ENCODE measurements around the gene MYH6. TPM values are rescaled to one million over a fixed set of nuclear protein-coding genes. Genes with fewer than 3 reads are reported as not detected.
"Not testable (repeated sequence)": the region's sequence is repeated elsewhere in the genome, so short reads cannot be mapped to it uniquely, and the experiment has no call there.

MYH6 gene
- total RNA-seq, 6 donors from 2014 or later: not detected

DNA sequence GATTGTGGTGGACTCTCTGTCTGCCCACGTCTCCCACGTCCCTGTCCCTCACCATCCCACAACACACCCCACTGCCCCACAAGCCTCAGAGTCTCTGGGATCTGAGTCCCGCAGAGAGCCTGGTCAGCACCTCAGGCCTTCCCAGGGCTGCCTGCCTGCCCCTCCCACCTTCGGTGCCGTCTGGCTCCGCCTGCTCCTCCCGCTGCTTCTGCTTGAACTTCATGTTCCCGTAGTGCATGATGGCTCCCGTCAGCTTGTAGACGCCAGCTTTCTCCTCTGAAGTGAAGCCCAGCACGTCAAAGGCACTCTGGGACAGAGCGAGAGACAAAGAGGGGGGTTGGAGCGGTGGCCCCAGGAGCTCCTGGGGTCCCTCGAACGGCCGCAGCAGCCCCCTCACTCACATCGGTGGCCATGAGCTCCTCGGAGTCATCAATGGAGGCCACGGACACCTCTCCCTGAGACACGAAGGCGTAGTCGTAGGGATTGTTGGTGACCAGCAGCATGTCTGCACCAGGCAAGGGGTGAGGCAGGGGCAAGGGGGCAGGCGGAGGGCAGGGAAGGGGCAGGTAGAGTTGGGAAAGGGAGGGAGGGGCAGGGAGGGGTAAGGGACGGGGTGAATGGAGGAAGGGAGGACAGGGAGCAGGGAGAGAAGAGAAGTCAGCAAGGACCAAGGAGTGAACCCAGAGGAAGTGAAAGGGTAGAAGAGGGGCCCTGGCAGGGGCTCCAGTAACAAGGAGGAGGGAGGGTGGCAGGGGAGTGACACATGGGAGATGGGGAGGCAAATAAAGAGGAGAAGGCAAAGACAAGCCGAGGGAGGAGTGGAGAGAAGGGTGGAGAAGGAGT, 5.6 kb downstream of the MYH6 start:
- TF ChIP-seq, protein P1, sequence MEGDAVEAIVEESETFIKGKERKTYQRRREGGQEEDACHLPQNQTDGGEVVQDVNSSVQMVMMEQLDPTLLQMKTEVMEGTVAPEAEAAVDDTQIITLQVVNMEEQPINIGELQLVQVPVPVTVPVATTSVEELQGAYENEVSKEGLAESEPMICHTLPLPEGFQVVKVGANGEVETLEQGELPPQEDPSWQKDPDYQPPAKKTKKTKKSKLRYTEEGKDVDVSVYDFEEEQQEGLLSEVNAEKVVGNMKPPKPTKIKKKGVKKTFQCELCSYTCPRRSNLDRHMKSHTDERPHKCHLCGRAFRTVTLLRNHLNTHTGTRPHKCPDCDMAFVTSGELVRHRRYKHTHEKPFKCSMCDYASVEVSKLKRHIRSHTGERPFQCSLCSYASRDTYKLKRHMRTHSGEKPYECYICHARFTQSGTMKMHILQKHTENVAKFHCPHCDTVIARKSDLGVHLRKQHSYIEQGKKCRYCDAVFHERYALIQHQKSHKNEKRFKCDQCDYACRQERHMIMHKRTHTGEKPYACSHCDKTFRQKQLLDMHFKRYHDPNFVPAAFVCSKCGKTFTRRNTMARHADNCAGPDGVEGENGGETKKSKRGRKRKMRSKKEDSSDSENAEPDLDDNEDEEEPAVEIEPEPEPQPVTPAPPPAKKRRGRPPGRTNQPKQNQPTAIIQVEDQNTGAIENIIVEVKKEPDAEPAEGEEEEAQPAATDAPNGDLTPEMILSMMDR (IDR thresholded peaks at IDR 0.05): no peak
- TF ChIP-seq POLR2AphosphoS5 (IDR thresholded peaks at IDR 0.05) (no peak), POLR2A (IDR thresholded peaks at IDR 0.05) (no peak), EP300 (IDR thresholded peaks at IDR 0.05) (no peak)
- no peak for DNase-seq
- no peak overlapping the region for H3K27ac ChIP-seq

GRCh38 chr14:23401291-23401690, 6.8 kb downstream of the MYH6 start:
- Histone ChIP-seq H3K9me3 (no peaks in the 10 kb centered on the region), H3K27me3 (no peaks in the 10 kb centered on the region), H3K36me3 (no peaks in the 10 kb centered on the region), H3K27ac (no peak overlapping the region), H3K4me3 (no peak overlapping the region), H3K4me1 (no peaks in the 10 kb centered on the region)
- TF ChIP-seq POLR2AphosphoS5 (IDR thresholded peaks at IDR 0.05) (no peak), EP300 (IDR thresholded peaks at IDR 0.05) (no peak), POLR2A (IDR thresholded peaks at IDR 0.05) (no peak)
- TF ChIP-seq, protein P1 (IDR thresholded peaks at IDR 0.05): no peak
- DNase-seq (no peak), ATAC-seq (ENCODE audit: low FRiP score in 2 of 2) (no peak)
- 59 to 76% methylated on average over 4 of the region's 4 CpGs for WGBS, 2 donors

More for the DNA sequence above, 5.6 kb downstream of the MYH6 start:
- no peaks in the 10 kb centered on the region for H3K27me3 ChIP-seq
- H3K4me1 ChIP-seq: no peaks in the 10 kb centered on the region
- WGBS, 2 donors: 57 to 71% methylated on average over 25 of the region's 25 CpGs
- no peak for ATAC-seq (ENCODE audit: low FRiP score in 2 of 2)
- H3K9me3 ChIP-seq: no peaks in the 10 kb centered on the region
- H3K36me3 ChIP-seq: no peaks in the 10 kb centered on the region
- H3K4me3 ChIP-seq: no peak overlapping the region

GRCh38 chr14:23400496-23401149, 7.5 kb downstream of the MYH6 start:
- not testable (repeated sequence) for H3K36me3 ChIP-seq; DNase-seq; H3K9me3 ChIP-seq; H3K4me1 ChIP-seq; H3K27ac ChIP-seq; H3K27me3 ChIP-seq; ATAC-seq (ENCODE audit: low FRiP score in 2 of 2); H3K4me3 ChIP-seq
- WGBS, 2 donors: 82 to 84% methylated on average over 15 to 16 of the region's 16 CpGs

DNA sequence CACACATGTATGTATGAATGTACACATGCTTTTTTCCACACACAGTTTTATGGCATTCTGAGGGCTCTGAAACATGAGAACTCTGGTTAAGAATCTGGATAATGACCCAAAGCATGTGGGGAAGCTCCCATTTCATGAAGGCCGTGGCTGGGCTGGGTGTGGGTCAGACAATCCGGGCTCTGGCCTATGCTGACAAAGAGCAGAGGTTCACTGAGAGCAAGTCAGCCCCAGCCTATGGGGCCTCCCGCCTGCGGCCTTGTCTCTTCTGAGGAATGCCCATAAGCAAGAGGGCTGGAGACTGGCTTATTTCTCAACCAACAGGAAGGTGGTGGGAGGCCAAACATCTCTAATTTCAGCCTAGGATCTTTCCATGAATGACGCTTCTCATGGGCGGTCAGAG, 8.5 kb downstream of the MYH6 start:
- H3K27ac ChIP-seq: no peak overlapping the region
- DNase-seq (no peak), ATAC-seq (ENCODE audit: low FRiP score in 2 of 2) (no peak)
- no peaks in the 10 kb centered on the region for H3K4me1 ChIP-seq
- TF ChIP-seq EP300 (IDR thresholded peaks at IDR 0.05): no peak
- TF ChIP-seq, protein P1 (IDR thresholded peaks at IDR 0.05): no peak
- TF ChIP-seq POLR2AphosphoS5 (IDR thresholded peaks at IDR 0.05): no peak
- no peak for TF ChIP-seq POLR2A (IDR thresholded peaks at IDR 0.05)
- H3K9me3 ChIP-seq: no peaks in the 10 kb centered on the region
- whole genome bisulfite sequencing, 2 donors: 79 to 96% methylated on average over 2 to 6 of the region's 6 CpGs
- H3K4me3 ChIP-seq: no peak overlapping the region
- no peaks in the 10 kb centered on the region for H3K36me3 ChIP-seq
- no peaks in the 10 kb centered on the region for H3K27me3 ChIP-seq

DNA sequence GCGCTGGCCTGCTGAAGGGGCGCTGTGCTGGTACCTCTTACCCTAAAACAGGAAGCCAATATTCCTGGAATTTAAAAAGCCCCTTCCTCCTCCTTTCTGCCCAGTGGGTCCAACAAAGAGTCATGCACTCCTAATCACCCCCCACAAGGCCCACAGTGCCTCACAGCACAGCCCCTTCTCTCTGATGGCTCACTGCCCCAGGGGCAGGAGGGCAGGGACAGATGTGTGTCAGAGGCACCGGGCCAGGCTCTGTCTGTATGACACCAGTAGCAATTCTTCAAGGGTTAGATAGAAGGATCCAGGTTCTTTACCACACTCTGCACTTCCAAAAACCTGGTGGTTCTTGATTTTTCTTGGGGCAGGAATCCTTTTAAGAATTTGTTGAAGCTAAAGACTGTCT, 8.9 kb downstream of the MYH6 start:
- no peaks in the 10 kb centered on the region for H3K27me3 ChIP-seq
- ATAC-seq (ENCODE audit: low FRiP score in 2 of 2) (no peak), DNase-seq (no peak)
- no peaks in the 10 kb centered on the region for H3K9me3 ChIP-seq
- no peaks in the 10 kb centered on the region for H3K36me3 ChIP-seq
- H3K4me3 ChIP-seq: no peak overlapping the region
- H3K4me1 ChIP-seq: no peaks in the 10 kb centered on the region
- H3K27ac ChIP-seq: no peak overlapping the region
- no peak for TF ChIP-seq POLR2AphosphoS5 (IDR thresholded peaks at IDR 0.05)
- TF ChIP-seq, protein P1 (IDR thresholded peaks at IDR 0.05): no peak
- TF ChIP-seq EP300 (IDR thresholded peaks at IDR 0.05): no peak
- TF ChIP-seq POLR2A (IDR thresholded peaks at IDR 0.05): no peak
- WGBS, 2 donors: 59 to 89% methylated on average over 3 of the region's 3 CpGs

All from upper lobe of left lung (tissue), 6 donors.